Thoracic aorta (tissue), 2 donors: ENCODE data around the gene TMEM91. TPM values are rescaled to one million over a fixed set of nuclear protein-coding genes. Genes with fewer than 3 reads are reported as not detected.
A peak's percentile ranks its signal among the peaks of the same experiment; 100 is the strongest.
"Not testable (repeated sequence)": the region's sequence is repeated elsewhere in the genome, so short reads cannot be mapped to it uniquely, and the experiment has no call there.

ENCODE experiments used
- ATAC-seq: fragments of 150-250 bp; one replicate; pipeline ENCODE4 v1.8.0; 2017; ENCODE audit warnings: low read depth; ENCODE audit not compliant: insufficient number of reproducible peaks, low FRiP score
- DNase-seq: peaks from one replicate; pipeline ENCODE4 v3.0.0-alpha.2; 2020; ENCODE audit warnings: low spot score
- H3K27ac ChIP-seq, 2 donors: fragments of 200-600 bp; sonication (generic); 1 replicate in 1 of 2; 2 replicates in 1 of 2; pipeline ENCODE4 v1.5.1; 2016; ENCODE audit warnings: mild to moderate bottlenecking in 2 of 2, moderate library complexity in 2 of 2
- H3K27me3 ChIP-seq: fragments of 200-600 bp; sonication (generic); replicated peaks from 2 replicates; pipeline ENCODE4 v1.6.0; 2016; ENCODE audit warnings: mild to moderate bottlenecking; ENCODE audit not compliant: insufficient read depth
- H3K36me3 ChIP-seq: fragments of 200-600 bp; sonication (generic); one replicate; pipeline ENCODE4 v1.5.1; 2016
- H3K4me1 ChIP-seq, 2 donors: fragments of 200-600 bp; sonication (generic); 1 replicate in 1 of 2; 2 replicates in 1 of 2; pipeline versions ENCODE4 v1.5.1 to v1.6.0; 2016; ENCODE audit warnings: low read depth in 2 of 2, mild to moderate bottlenecking in 1 of 2; ENCODE audit not compliant: control insufficient read depth in 1 of 2
- H3K4me3 ChIP-seq: fragments of 200-600 bp; sonication (generic); 2 replicates; pipeline ENCODE4 v1.5.1; 2016; ENCODE audit warnings: mild to moderate bottlenecking
- H3K9me3 ChIP-seq: fragments of 200-600 bp; sonication (generic); 2 replicates; pipeline ENCODE4 v1.5.1; 2016
- CTCF ChIP-seq: fragments of 200-600 bp; sonication (generic); IDR thresholded peaks from one replicate; pipeline ENCODE4 v1.5.1; 2019; ENCODE audit warnings: antibody characterized with exemption
- total RNA-seq, 2 donors: library from RNA; depleted of rRNA; stranded (reverse); fragments of >200 nt; gene quantifications; one replicate each; pipeline versions ENCODE4 v1.1.0 to v1.2.3, GENCODE V29; 2016

The TMEM91 gene
- total RNA-seq, 2 donors from 2014 or later: 20.0 to 44.0 TPM

- ATAC-seq (no peak), DNase-seq (no peak)
- peaks cover 27 to 34% of the 10 kb centered on the region in 2 donors for H3K4me1 ChIP-seq
- H3K9me3 ChIP-seq: no peaks in the 10 kb centered on the region
- no peaks in the 10 kb centered on the region for H3K27me3 ChIP-seq
- no peak overlapping the region for H3K4me3 ChIP-seq
- no peaks in the 10 kb centered on the region for H3K36me3 ChIP-seq
- no peak for TF ChIP-seq CTCF
- no peak overlapping the region for H3K27ac ChIP-seq
Measured at GRCh38 chr19:41371541-41371940, 4.8 kb upstream of the TMEM91 start.

GRCh38 chr19:41372501-41372900, 3.8 kb upstream of the TMEM91 start:
- no peak for TF ChIP-seq CTCF
- Histone ChIP-seq H3K27me3 (no peaks in the 10 kb centered on the region), H3K4me1 (peaks cover 26 to 33% of the 10 kb centered on the region in 2 donors), H3K9me3 (no peaks in the 10 kb centered on the region), H3K4me3 (no peak overlapping the region), H3K27ac (no peak overlapping the region), H3K36me3 (no peaks in the 10 kb centered on the region)
- DNase-seq: no peak
- no peak for ATAC-seq

- TF ChIP-seq CTCF: no peak
- H3K27me3 ChIP-seq: no peaks in the 10 kb centered on the region
- peaks cover 19 to 22% of the 10 kb centered on the region in 2 donors for H3K4me1 ChIP-seq
- DNase-seq (peak; percentile 55), ATAC-seq (no peak)
- peak overlapping the region in 1 of 2 donors; percentile 30 for H3K27ac ChIP-seq
- peak overlapping the region; percentile 25 for H3K4me3 ChIP-seq
- H3K36me3 ChIP-seq: no peaks in the 10 kb centered on the region
- no peaks in the 10 kb centered on the region for H3K9me3 ChIP-seq
Measured at GRCh38 chr19:41373993-41374392, 2.3 kb upstream of the TMEM91 start.

- H3K4me1 ChIP-seq: peaks cover 19 to 22% of the 10 kb centered on the region in 2 donors
- no peak for ATAC-seq
- peak overlapping the region; percentile 75 to 77 for H3K27ac ChIP-seq
Measured at GRCh38 chr19:41376998-41377365, 649 bp downstream of the TMEM91 start.

GRCh38 chr19:41377977-41378709, 1.8 kb downstream of the TMEM91 start:
- no peak for TF ChIP-seq CTCF
- H3K4me3 ChIP-seq: no peak overlapping the region
- no peaks in the 10 kb centered on the region for H3K27me3 ChIP-seq
- peaks cover 19 to 22% of the 10 kb centered on the region in 2 donors for H3K4me1 ChIP-seq
- DNase-seq (no peak), ATAC-seq (no peak)
- H3K36me3 ChIP-seq: no peaks in the 10 kb centered on the region
- H3K27ac ChIP-seq: peak overlapping the region in 1 of 2 donors; percentile 11
- H3K9me3 ChIP-seq: no peaks in the 10 kb centered on the region

More at GRCh38 chr19:41376998-41377365, 649 bp downstream of the TMEM91 start:
- TF ChIP-seq CTCF: no peak
- no peaks in the 10 kb centered on the region for H3K9me3 ChIP-seq
- H3K4me3 ChIP-seq: peak overlapping the region; percentile 88
- H3K36me3 ChIP-seq: no peaks in the 10 kb centered on the region
- H3K27me3 ChIP-seq: no peaks in the 10 kb centered on the region
- DNase-seq: no peak

- H3K27me3 ChIP-seq, H3K4me1 ChIP-seq, H3K4me3 ChIP-seq, DNase-seq, ATAC-seq, H3K36me3 ChIP-seq, H3K27ac ChIP-seq, H3K9me3 ChIP-seq: not testable (repeated sequence)
Measured at GRCh38 chr19:41381536-41381935, 5.2 kb downstream of the TMEM91 start.
